ENCODE data around the gene PCED1A. TPM values are rescaled to one million over a fixed set of nuclear protein-coding genes. Genes with fewer than 3 reads are reported as not detected.

PCED1A gene
- total RNA-seq, 1 experiment from 2014 or later = 18.3 TPM

Other genes starting within 250 kb of the PCED1A start
- 218 and 228 TPM in 2 replicates for gene NOP56, start 188.0 kb downstream of the PCED1A start, total RNA-seq (2014; rRNA removed; shearing (Covaris generic))
- 161 and 211 TPM in 2 replicates for gene IDH3B, start 176.4 kb downstream of the PCED1A start, total RNA-seq (2014; rRNA removed; shearing (Covaris generic))
- gene EBF4, start 147.9 kb downstream of the PCED1A start, total RNA-seq (2014; rRNA removed; shearing (Covaris generic)) = 4.0 and 4.4 TPM in 2 replicates
- 1.2 TPM in 1 of 2 replicates, not detected in the other for gene CPXM1, start 40.0 kb downstream of the PCED1A start, total RNA-seq (2014; rRNA removed; shearing (Covaris generic))
- not detected in 2 replicates for gene C20orf141, start 25.7 kb downstream of the PCED1A start, total RNA-seq (2014; rRNA removed; shearing (Covaris generic))
- not detected in 2 replicates for gene TMEM239, start 24.3 kb downstream of the PCED1A start, total RNA-seq (2014; rRNA removed; shearing (Covaris generic))
- 40.5 and 44.3 TPM in 2 replicates for gene VPS16, start 90 bp upstream of the PCED1A start, total RNA-seq (2014; rRNA removed; shearing (Covaris generic))
- 16.5 and 36.4 TPM in 2 replicates for gene PTPRA, start 32.8 kb upstream of the PCED1A start, total RNA-seq (2014; rRNA removed; shearing (Covaris generic))
- gene GNRH2, start 203.0 kb upstream of the PCED1A start, total RNA-seq (2014; rRNA removed; shearing (Covaris generic)) = not detected in 2 replicates
- 53.2 and 83.0 TPM in 2 replicates for gene MRPS26, start 205.4 kb upstream of the PCED1A start, total RNA-seq (2014; rRNA removed; shearing (Covaris generic))
- gene OXT, start 231.0 kb upstream of the PCED1A start, total RNA-seq (2014; rRNA removed; shearing (Covaris generic)) = not detected in 2 replicates
- not detected in 2 replicates for gene AVP, start 244.1 kb upstream of the PCED1A start, total RNA-seq (2014; rRNA removed; shearing (Covaris generic))

Measured in SJSA1 (cell line).